H7 (cell line): ENCODE measurements around the gene C1orf53. TPM values are rescaled to one million over a fixed set of nuclear protein-coding genes. Genes with fewer than 3 reads are reported as not detected.
"Not testable (repeated sequence)": the region's sequence is repeated elsewhere in the genome, so short reads cannot be mapped to it uniquely, and the experiment has no call there.

Experiments
- DNase-seq: peaks from one replicate; pipeline ENCODE4 v3.0.0; 2012
- H3K27me3 ChIP-seq: 2 replicates; pipeline ENCODE4 v1.6.0; 2011; ENCODE audit warnings: mild to moderate bottlenecking, low read length; ENCODE audit not compliant: control insufficient read depth, insufficient read depth
- H3K36me3 ChIP-seq: replicated peaks from 2 replicates; pipeline ENCODE4 v1.5.1; 2011; ENCODE audit warnings: low read length; ENCODE audit not compliant: control insufficient read depth, insufficient read depth
- H3K4me3 ChIP-seq: 2 replicates; pipeline ENCODE4 v1.5.1; 2011; ENCODE audit warnings: low read depth, mild to moderate bottlenecking, control low read depth, low read length, moderate library complexity; ENCODE audit not compliant: insufficient read depth
- total RNA-seq: library from RNA; depleted of rRNA; stranded (reverse); fragments of >200 nt; shearing (Covaris generic); gene quantifications from 2 replicates; pipeline ENCODE4 v1.2.3, GENCODE V29; 2014; rRNA removed

The C1orf53 gene
- total RNA-seq, 1 experiment from 2014 or later: 0.48 TPM

GRCh38 chr1:197948926-197949899 lies 46.8 kb downstream of the C1orf53 start:
- no peak for DNase-seq
- Histone ChIP-seq H3K27me3 (no peaks in the 10 kb centered on the region), H3K4me3 (no peak overlapping the region), H3K36me3 (no peaks in the 10 kb centered on the region)

DNA sequence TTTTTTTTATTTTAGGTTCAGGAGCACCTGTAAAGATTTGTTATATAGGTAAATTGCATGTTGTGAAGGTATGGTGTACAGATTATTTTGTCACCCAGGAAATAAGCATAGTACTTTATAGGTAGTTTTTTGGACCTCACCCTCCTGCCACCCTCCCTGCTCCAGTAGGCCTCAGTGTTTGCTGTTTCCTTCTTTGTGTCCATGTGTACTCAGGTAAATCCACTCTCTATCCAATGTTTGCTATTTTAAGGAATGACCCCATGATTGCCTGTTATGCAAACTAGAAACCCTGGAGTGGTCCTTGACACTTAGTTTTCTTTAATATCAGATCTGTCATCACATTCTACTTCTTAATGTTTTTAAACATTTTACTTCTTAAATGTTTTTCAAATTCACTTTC lies 48.7 kb downstream of the C1orf53 start:
- Histone ChIP-seq H3K4me3 (no peak overlapping the region), H3K36me3 (no peaks in the 10 kb centered on the region), H3K27me3 (no peaks in the 10 kb centered on the region)
- DNase-seq: no peak

- H3K27me3 ChIP-seq: no peaks in the 10 kb centered on the region
- no peak overlapping the region for H3K4me3 ChIP-seq
- DNase-seq: no peak
- H3K36me3 ChIP-seq: no peaks in the 10 kb centered on the region
These were observed 49.3 kb downstream of the C1orf53 start for GRCh38 chr1:197951617-197952175.

GRCh38 chr1:197953472-197953871 lies 51.0 kb downstream of the C1orf53 start:
- H3K36me3 ChIP-seq, H3K27me3 ChIP-seq, DNase-seq, H3K4me3 ChIP-seq: not testable (repeated sequence)

- no peak for DNase-seq
- no peaks in the 10 kb centered on the region for H3K27me3 ChIP-seq
- no peaks in the 10 kb centered on the region for H3K36me3 ChIP-seq
- no peak overlapping the region for H3K4me3 ChIP-seq
These were observed 52.4 kb downstream of the C1orf53 start for GRCh38 chr1:197954718-197955418.

DNA sequence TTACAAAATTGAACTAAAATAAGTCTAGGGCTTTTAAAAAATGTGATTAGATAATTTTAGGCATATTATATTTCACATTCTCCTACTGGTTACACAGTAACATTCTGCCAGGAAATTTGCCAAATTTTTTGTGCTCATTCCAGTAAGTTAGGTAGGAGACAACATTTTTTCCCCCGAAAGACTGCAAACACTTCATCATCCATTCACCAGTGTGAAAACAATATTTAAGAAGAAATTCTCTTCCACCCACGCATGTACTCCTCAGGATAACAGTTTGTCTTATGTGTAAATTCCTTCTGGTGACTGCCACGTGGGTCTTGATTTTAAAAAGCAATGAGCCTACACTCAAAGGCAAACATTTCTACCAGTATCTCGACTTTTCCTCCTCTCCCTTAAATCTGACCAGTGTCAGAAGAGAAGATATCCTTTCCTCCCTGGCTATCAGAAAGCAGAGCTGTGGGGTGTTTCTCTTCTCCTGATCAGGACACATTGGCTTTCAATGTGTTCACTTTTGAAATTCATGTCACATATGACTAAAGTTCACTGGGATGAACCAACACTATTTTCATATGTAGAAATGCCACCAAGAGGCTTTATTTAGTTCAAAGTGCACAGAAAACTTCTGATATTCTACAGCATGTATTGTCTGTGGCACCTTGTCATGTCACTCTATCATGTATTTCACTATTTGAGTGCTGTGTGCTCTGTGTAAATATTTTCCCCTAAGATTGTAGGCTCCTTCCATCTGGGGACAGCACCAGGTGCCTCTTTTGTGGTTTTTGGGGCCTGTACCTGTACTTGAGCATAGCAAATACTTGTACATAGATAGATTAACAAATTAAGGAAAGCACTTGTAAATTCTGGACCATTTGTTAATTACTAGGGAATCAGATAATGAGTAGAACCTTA lies 53.3 kb downstream of the C1orf53 start:
- no peak overlapping the region for H3K4me3 ChIP-seq
- DNase-seq: no peak
- no peaks in the 10 kb centered on the region for H3K27me3 ChIP-seq
- H3K36me3 ChIP-seq: no peaks in the 10 kb centered on the region

Other genes starting within 250 kb of the C1orf53 start
- gene DENND1B, start 127.2 kb upstream of the C1orf53 start, total RNA-seq: 2.9 and 3.1 TPM in 2 replicates
- 0.03 TPM in 1 of 2 replicates, not detected in the other for gene LHX9, start 14.7 kb downstream of the C1orf53 start, total RNA-seq